GM20431 (cell line): ENCODE measurements around the gene TASL.
"Not testable (repeated sequence)": the region's sequence is repeated elsewhere in the genome, so short reads cannot be mapped to it uniquely, and the experiment has no call there.

Source experiments
- in situ Hi-C: fragments of 300-500 bp; cut with MseI, MboI; formaldehyde crosslinking; loops from one replicate; pipeline ENCODE4 v1.15.0; 2020; ENCODE audit warnings: low sequenced_read_pairs; ENCODE audit not compliant: unreplicated experiment

Gene TASL

DNA sequence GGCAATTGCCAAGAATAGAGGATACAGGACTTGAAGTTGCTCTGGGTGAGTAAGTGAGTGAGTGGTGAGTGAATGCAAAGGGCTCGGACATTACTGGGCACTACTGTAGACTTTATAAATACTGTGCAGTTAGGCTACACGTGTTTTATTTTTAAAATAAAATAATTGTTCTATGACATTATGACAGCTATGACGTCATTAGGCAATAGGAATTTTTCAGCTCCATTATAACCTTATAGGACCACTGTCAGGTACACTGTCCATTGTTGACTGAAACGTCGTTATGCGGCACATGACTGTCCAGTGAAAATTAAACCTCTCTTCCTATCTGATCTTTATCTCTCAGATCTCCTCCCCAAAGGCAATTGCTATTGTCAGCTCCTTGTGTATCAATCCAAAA, 5.1 kb upstream of the TASL start:
- in situ Hi-C loops: no loop called here

DNA sequence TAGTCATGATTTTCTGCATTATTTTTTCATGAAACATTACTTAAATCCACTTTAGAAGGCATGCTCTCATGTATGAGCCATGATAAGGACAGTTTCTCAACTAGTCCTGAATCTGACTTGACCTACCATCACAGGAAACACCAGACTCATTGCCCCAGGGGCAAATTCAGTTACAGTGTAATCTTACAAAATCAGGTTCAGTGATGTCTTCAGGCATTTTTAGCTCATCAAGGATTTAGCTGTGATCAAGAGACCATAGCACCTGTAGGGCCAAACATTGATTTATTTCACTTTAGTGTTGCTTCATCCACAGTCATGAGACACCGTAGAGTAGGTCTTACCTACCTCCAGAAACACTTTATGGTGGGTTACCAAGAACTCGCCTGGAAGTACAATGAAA, 3.1 kb upstream of the TASL start:
- in situ Hi-C loops: no loop called here

DNA sequence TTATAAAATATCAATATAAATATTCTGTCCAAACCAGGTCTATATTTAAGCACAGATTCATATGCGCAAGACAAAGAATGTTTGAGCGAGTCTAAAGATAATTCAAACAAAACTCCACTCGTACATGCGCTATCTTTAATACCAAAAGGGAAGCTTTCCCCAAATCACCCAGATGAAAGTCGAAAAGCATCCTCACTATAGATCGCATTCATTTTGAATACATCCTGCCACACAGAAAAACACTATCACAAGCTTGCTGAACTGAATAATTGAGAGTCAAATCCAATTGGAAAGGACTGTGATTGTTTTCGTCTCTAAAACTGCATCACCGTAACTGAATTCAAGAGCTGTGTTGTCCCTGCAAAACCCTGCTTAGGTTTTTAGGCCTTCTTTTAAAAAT, 685 bp downstream of the TASL start:
- in situ Hi-C loops: no loop called here

DNA sequence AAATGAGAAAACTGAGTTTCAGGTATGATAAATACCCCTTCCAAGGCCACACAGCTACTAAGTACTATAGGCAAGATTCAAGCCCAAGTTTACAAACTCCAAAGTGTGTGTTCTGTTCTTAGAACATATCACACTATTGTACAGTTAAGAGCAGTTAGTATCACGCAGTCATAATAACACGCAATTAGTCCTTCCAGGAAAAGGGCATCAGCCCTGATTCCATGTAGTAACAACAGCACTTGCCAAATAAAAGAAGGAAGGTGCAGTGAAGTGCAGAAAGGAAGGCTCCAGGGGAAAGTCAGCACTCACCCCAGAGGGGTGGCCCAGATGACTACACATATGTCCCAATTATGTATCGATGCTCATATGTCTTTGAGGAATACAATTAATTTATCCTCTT, 4.4 kb downstream of the TASL start:
- in situ Hi-C loops: no loop called here

DNA sequence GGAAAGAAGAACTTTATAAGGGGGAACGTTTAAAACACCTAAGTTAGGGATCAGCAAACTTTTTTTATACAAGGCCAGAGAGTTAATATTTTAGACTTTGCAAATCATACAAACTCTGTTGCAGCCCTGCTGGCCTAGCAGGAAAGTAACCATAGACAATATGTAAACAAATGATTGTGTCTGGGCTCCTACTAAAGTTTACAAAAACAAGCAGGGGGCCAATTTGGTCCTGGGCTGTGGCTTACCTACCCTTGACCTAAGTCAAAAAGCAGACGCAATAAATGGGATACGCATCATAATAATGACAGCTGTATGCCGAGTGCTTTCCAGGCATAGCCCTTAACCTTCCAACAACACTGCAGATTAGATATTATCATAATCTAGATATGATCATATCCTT, 4.9 kb downstream of the TASL start:
- in situ Hi-C loops: no loop called here

DNA sequence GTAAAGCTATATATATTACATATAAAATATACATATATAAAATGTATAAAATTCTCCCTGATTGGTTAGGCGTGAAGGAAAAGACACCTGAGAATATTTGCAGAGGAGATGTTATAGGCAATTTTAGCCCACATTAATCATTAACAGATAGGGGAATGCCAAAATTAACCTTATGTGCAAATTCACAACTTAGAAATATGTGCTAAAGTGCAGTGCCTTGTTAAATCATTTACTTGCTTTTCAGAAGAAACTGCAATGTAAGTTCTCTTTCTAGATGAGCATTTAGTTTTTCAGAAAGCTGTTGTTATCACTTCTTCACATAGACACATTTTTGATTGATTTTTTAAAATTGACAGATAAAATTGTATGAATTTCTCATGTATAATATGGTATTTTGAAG, 5.6 kb downstream of the TASL start:
- in situ Hi-C loops: no loop called here

DNA sequence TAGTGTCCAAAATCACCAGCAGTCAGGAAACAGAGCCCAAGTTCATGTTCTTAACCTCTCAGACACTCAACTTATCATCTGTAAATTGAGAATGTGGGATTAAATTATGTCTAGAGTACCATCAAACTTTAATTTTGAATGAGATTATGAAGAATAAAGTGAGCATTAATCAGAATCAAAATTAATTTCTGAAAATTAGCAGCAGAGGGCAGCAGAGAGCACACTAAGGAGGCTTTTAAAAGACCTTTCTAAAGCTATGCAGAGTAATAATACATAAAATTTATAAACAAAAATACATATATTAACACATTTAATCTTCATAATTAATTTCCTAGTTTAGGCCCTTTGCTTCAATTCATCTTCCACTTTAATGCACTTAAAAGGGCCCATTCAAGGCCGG, 7.1 kb downstream of the TASL start:
- in situ Hi-C loops: no loop called here

DNA sequence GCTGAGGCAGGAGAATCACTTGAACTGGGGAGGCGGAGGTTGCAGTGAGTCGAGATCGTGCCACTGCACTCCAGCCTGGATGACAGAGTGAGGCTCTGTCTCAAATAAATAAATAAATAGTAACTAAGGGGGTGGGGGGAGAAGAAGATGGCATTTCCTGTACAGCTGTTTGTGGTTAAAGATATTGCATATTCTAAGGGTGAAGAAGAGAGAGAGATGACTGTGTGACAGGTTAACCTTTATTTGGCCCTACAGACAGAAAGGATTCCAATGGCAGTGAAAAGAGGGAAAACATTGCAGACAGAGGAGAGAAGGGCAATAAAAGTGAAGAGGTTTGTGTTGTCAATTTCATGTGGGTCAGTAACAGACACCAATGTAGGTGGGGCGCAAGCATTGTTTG, 9.4 kb downstream of the TASL start:
- in situ Hi-C loops: no loop called here

DNA sequence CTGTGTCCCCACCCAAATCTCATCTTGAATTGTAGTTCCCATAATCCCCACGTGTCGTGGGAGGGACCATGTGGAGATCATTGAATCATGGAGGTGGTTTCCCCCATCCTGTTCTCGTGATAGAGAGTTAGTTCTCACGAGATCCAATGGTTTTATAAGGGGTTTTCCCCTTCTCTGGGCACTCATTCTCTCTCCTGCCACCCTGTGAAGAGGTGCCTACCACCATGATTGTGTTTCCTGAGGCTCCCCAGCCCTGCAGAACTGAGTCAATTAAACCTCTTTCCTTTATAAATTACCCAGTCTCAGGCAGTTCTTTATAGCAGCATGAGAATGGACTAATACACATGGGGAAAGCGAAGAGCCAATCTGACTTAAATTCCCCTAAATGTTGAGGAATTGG, 14.5 kb downstream of the TASL start:
- in situ Hi-C loops: not testable (repeated sequence)

DNA sequence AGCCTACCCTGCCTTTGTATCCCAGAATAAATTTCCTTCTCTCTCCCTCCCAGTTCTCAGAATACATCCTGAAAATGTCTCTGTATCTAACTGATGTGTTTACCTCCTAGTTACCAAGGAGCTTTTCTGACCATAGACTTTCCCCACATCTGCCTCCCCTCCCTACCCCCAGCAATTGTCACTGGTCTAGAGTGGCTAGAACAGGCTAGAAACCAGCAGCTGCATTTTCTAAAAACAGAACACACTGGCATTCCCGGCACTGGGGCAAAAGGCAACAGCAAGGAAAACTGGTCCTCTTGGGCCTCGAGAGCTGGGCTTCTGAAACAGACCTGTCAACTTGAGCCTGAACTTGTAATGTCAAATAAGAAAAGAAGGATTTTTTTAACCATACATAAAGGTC, 16.4 kb downstream of the TASL start:
- in situ Hi-C loops: no loop called here

DNA sequence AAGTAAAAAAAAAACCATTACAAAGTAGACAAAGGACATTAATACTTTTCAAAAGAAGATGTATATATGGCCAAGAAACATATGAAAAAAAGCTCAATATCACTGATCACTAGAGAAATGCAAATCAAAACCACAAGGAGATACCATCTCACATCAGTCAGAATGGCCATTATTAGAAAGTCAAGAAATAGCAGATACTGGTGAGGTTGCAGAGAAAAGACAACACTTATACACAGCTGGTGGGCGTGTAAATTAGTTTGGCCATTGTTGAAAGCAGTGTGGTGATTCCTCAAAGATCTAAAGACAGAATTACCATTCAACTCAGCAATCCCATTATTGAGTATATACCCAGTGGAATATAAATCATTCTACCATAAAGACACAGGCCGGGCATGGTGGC, 39.3 kb downstream of the TASL start:
- in situ Hi-C loops: no loop called here

DNA sequence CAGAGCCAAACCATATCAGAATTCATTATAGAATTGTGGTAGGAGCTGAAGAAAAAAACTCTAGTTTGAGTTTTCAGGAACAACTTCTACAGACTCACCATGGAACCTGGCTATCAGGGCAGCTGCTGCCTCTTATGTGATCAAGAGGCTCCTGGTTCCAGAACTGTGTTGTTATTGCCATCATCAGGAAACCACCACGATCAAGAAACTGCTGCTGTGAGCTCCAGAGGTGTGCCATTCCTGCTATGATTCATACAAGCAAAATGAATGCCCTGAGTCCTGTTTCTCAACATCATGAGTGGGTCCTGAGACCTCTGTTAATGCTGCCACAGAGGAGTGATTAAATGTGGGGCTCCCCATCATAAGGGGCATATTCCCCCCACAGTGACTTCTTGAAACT, 43.7 kb downstream of the TASL start:
- in situ Hi-C loops: no loop called here

DNA sequence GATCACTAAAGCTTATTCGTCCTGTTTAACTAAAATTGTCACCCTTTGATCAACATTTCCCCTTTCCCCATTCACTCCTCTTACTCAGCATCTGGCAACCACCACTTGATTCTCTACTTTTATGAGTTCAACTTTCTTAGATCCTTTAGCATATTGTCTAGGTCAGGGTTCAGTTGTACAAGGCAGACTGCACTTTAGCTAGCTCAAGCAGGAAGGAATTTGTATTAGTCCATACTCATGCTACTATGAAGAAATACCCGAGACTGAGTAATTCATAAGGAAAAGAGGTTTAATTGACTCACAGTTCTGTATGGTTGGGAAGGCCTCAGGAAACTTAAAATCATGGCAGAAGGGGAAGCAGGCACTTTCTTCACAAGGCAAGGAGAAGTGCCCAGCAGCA, 44.3 kb downstream of the TASL start:
- in situ Hi-C loops: no loop called here

DNA sequence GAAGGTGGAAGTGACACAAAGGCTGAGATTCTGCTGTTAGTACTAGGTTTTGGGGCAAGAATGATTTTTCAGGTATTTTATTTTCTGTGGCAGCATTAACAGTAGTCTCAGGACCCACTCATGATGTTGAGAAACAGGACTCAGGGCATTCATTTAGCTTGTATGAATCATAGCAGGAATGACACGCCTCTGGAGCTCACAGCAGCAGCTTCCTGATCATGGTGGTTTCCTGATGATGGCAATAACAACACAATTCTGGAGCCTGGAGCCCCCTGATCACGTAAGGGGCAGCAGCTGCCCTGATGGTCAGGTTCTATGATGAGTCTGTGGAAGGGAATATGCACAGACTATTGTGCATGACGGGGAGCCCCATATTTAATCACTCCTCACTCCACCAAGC, 47.0 kb downstream of the TASL start:
- in situ Hi-C loops: no loop called here

DNA sequence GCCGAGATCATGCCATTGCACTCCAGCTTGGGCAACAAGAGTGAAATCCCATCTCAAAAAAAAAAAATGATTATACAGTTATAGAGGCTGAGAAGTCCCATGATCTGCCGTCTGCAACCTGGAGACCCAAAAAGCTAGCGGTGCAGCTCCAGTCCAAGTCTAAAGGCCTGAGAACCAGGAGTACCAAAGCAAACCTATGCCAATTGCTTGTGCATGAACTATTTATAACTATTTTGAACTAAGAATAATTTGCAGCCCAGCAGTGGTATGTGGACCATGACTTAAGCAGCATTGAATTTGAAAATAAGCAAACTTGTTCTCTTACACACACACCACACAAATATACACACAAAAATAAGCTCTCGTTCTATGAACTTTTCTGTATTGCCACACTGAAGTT, 51.8 kb downstream of the TASL start:
- in situ Hi-C loops: no loop called here

DNA sequence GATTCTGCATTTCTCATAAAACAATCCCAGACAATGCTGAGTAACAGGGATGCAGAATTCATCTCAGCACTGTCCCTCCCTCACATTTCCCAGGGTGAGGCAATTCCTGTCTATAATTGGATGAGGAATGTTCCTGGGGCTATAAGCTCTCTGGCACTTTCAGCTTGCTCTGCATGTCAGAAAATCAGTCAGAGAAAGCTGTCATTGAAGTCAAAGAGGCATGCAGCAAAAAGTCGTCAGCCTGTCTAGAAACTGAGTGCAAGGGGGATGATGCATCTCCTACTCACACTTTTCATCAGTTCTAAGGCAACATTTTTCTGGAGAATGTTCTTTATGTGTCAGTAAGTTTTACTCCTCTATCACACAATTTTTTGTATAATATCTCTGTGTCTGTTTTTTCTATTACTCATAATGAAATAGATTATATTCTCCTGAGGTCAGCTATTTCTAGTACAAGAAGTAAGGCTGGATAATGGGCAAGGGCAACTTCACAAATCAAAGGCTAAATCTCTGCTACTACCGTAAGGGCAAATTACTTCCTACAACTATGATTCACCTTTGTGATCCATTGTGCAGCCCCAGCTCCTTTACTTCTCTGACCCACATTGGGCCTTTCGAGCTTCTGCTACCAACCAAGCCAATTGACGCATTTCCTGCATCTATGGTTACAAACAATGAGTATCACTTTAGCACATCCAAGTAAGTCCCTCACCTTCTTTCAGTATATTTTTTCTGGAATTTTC, 56.0 kb downstream of the TASL start:
- in situ Hi-C loops: no loop called here

DNA sequence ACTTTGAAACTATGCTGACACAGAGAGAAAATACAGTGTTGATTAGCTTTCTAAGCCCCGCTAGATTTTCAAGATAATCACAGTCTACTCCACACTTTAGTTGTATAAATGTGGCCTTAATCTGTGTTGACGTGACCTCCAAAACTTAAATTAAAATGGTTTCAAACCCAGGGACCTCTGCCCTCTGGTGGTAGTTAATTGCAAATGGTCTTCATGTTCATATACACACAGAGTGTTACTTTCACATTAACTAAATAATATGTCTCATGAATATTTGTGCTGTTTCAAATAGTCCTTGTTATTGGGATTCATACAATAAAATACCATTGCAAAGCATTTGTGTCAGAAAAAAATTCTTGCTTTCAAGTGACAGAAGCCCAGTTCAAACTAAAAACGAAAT, 64.3 kb downstream of the TASL start:
- in situ Hi-C loops: no loop called here
